HepG2 (cell line): Measurements from ENCODE around the gene SEC31A. TPM values are rescaled to one million over a fixed set of nuclear protein-coding genes. Genes with fewer than 3 reads are reported as not detected.

Experiments
- ATAC-seq: fragments of 200-7000 bp; cut with Tn5 transposase; 3 replicates; pipeline ENCODE4 v1.9.1; 2020; ENCODE audit warnings: mild to moderate bottlenecking, moderate library complexity
- BruUV-seq: library from RNA; stranded (reverse); fragments of 400-500 nt; replicated peaks from 2 replicates; lab custom pipeline; 2021; lab: Mats Ljungman, UMichigan
- CTCF ChIA-PET: fragments of 300-600 bp; formaldehyde crosslinking; extraction: SDS; loops from one replicate; lab custom pipeline; 2021; ENCODE audit warnings: low total read pairs, inconsistent platforms, low intra/inter-chr PET ratio; lab: Yijun Ruan, JAX
- POLR2A ChIA-PET: fragments of 350-600 bp; sonication (Branson Sonifier 250); formaldehyde crosslinking; loops from one replicate; lab custom pipeline; 2020; ENCODE audit warnings: antibody characterized with exemption, inconsistent platforms; lab: Yijun Ruan, JAX
- DNase-seq: peaks from one replicate; pipeline ENCODE4 v3.0.0-alpha.2; 2015; ENCODE audit warnings: low spot score
- FAIRE-seq: peaks from 3 replicates; lab custom pipeline; 2011; peaks lifted over from hg19 to GRCh38; lab: Jason Lieb, UNC
- H2AFZ ChIP-seq: one replicate; pipeline ENCODE4 v1.6.1; 2011; ENCODE audit warnings: low read length, inconsistent platforms
- H3K27ac ChIP-seq: fragments of 300-600 bp; 3 replicates; pipeline ENCODE4 v1.8.0; 2011; ENCODE audit warnings: mixed run types, mild to moderate bottlenecking, mixed read lengths, low read length, inconsistent platforms; ENCODE audit not compliant: insufficient read depth; ENCODE audit errors: extremely low read length
- H3K27me3 ChIP-seq, 2 experiments: fragments of 200-600 bp in 1 of 2; 2 replicates in 1 of 2; 3 replicates in 1 of 2; pipeline versions ENCODE4 v1.6.0 to v1.8.0; 2011; ENCODE audit warnings: low read length in 2 of 2, mild to moderate bottlenecking in 2 of 2, moderate library complexity in 2 of 2, inconsistent platforms in 1 of 2; ENCODE audit not compliant: insufficient read depth in 2 of 2, control insufficient read depth in 1 of 2
- H3K36me3 ChIP-seq, 2 experiments: fragments of 200-600 bp in 1 of 2; replicated peaks in 1 of 2; 2 replicates in 1 of 2; 3 replicates in 1 of 2; pipeline versions ENCODE4 v1.5.1 to v1.8.0; 2011; ENCODE audit warnings: low read length in 2 of 2, inconsistent platforms in 1 of 2; ENCODE audit not compliant: insufficient read depth in 2 of 2, control insufficient read depth in 1 of 2
- H3K4me1 ChIP-seq: 2 replicates; pipeline ENCODE4 v1.5.1; 2012; ENCODE audit warnings: low read length, inconsistent platforms; ENCODE audit not compliant: insufficient read depth
- H3K4me2 ChIP-seq: 2 replicates; pipeline ENCODE4 v1.6.0; 2011; ENCODE audit warnings: low read depth, low read length, inconsistent platforms
- H3K4me3 ChIP-seq, 3 experiments: fragments of 200-600 bp in 1 of 3; sonication (generic), shearing (Covaris generic) in 1 of 3; replicated peaks in 1 of 3; 2 replicates each; pipeline ENCODE4 v1.5.1; 2011 to 2016; ENCODE audit warnings: low read length in 3 of 3, inconsistent platforms in 2 of 3, low read depth in 2 of 3, mild to moderate bottlenecking in 2 of 3, control low read depth in 1 of 3, mixed read lengths in 1 of 3; ENCODE audit not compliant: insufficient read depth in 1 of 3
- H3K79me2 ChIP-seq: one replicate; pipeline ENCODE4 v1.6.1; 2011; ENCODE audit warnings: low read length, inconsistent platforms; ENCODE audit not compliant: insufficient read depth
- H3K9ac ChIP-seq: 2 replicates; pipeline ENCODE4 v1.6.0; 2011; ENCODE audit warnings: mild to moderate bottlenecking, low read depth, low read length, inconsistent platforms; ENCODE audit not compliant: insufficient read depth
- H3K9me3 ChIP-seq: 2 replicates; pipeline ENCODE4 v1.5.1; 2012; ENCODE audit warnings: mild to moderate bottlenecking, low read length
- H4K20me1 ChIP-seq: 2 replicates; pipeline ENCODE4 v1.6.0; 2011; ENCODE audit warnings: inconsistent platforms, mild to moderate bottlenecking, low read length, moderate library complexity; ENCODE audit not compliant: insufficient read depth
- BCL3 ChIP-seq: sonication (generic); formaldehyde crosslinking; IDR thresholded peaks from 2 replicates; pipeline ENCODE4 v1.5.1; 2020; ENCODE audit warnings: mild to moderate bottlenecking, missing genetic modification reagents, moderate library complexity
- GATAD1 ChIP-seq: IDR thresholded peaks from 2 replicates; pipeline ENCODE4 v1.6.1; 2016; ENCODE audit warnings: missing genetic modification reagents, missing compliant biosample characterization
- JUN ChIP-seq: sonication (generic); formaldehyde crosslinking; IDR thresholded peaks from 2 replicates; pipeline ENCODE4 v1.4.0; 2020; ENCODE audit warnings: mild to moderate bottlenecking, missing genetic modification reagents
- MNT ChIP-seq: fragments of 450-650 bp; IDR thresholded peaks from 2 replicates; pipeline ENCODE4 v1.6.1; 2016
- NR2F1 ChIP-seq, 2 experiments: fragments of 450-650 bp in 1 of 2; formaldehyde crosslinking in 1 of 2; IDR thresholded peaks; 2 replicates each; pipeline versions ENCODE4 v1.5.0 to v1.6.1; 2016 to 2020; ENCODE audit warnings: mild to moderate bottlenecking in 1 of 2, missing compliant biosample characterization in 1 of 2, missing genetic modification reagents in 1 of 2, moderate library complexity in 1 of 2
- SNRNP70 ChIP-seq: fragments of 200-400 bp; formaldehyde crosslinking; IDR thresholded peaks from 2 replicates; pipeline ENCODE4 v1.6.1; 2017; ENCODE audit warnings: mild to moderate bottlenecking, low read depth, low read length, moderate library complexity
- TRIM24 ChIP-seq: sonication (generic); formaldehyde crosslinking; IDR thresholded peaks from 2 replicates; pipeline ENCODE4 v1.8.0; 2022; ENCODE audit warnings: mild to moderate bottlenecking, missing genetic modification reagents
- ZBTB3 ChIP-seq: sonication (generic); formaldehyde crosslinking; IDR thresholded peaks from 2 replicates; pipeline ENCODE4 v1.4.0; 2020; ENCODE audit warnings: low read depth, mild to moderate bottlenecking, moderate library complexity, missing genetic modification reagents, borderline replicate concordance
- ZNF17 ChIP-seq: sonication (generic); formaldehyde crosslinking; IDR thresholded peaks from 2 replicates; pipeline ENCODE4 v1.5.0; 2020; ENCODE audit warnings: mild to moderate bottlenecking, missing genetic modification reagents
- ZNF235 ChIP-seq: sonication (generic); formaldehyde crosslinking; IDR thresholded peaks from 2 replicates; pipeline ENCODE4 v1.8.1; 2023; ENCODE audit warnings: mild to moderate bottlenecking, missing genetic modification reagents, borderline replicate concordance
- ZNF512B ChIP-seq: sonication (generic); formaldehyde crosslinking; IDR thresholded peaks from 2 replicates; pipeline ENCODE4 v1.5.1; 2020; ENCODE audit warnings: missing genetic modification reagents, mild to moderate bottlenecking, borderline replicate concordance
- in situ Hi-C: cut with HindIII; loops from 2 replicates; pipeline ENCODE4 v1.10.0; 2017; ENCODE audit warnings: low pct_unique_long_range_greater_than_20kb; ENCODE audit not compliant: extremely low pct_ligation_motif_present
- intact Hi-C: fragments of 100-400 bp; cut with micrococcal nuclease; formaldehyde crosslinking; loops from one replicate; pipeline ENCODE4 v1.10.0; 2022; ENCODE audit not compliant: unreplicated experiment
- polyA plus RNA-seq, 8 experiments: library from polyadenylated mRNA; depleted of rRNA in 3 of 8; stranded (reverse) in 7 of 8; unstranded in 1 of 8; fragments of >200 nt; fragmentation: Illumina TruSeq in 4 of 8; extraction: Trizol in 4 of 8; gene quantifications; 2 replicates each; pipeline versions ENCODE4 v1.2.1 to v1.2.3, GENCODE V29; 2011 to 2016; ENCODE audit warnings: low read depth in 4 of 8, missing spikeins in 1 of 8, mixed read lengths in 1 of 8; ENCODE audit not compliant: insufficient read depth in 1 of 8
- total RNA-seq, 5 experiments: library from RNA; depleted of rRNA; stranded (reverse); fragments of >200 nt; fragmentation: Illumina TruSeq; extraction: Trizol; gene quantifications; 2 replicates each; pipeline ENCODE4 v1.2.3, GENCODE V29; 2016; ENCODE audit warnings: low read depth in 1 of 5
- TF ChIP-seq, protein P1 (sequence below): sonication (generic); IDR thresholded peaks from 2 replicates; pipeline ENCODE4 v1.6.1; 2016; ENCODE audit warnings: low read depth, borderline replicate concordance
- TF ChIP-seq, protein P2 (sequence below): sonication (generic); formaldehyde crosslinking; IDR thresholded peaks from 2 replicates; pipeline ENCODE4 v1.8.0; 2022; ENCODE audit warnings: missing genetic modification reagents, mild to moderate bottlenecking, borderline replicate concordance

Gene SEC31A
- total and polyA plus RNA-seq, 2 of the 13 experiments (the other 11 are each of a cell fraction or from before 2014, with no cell fraction given) = 231 to 435 TPM

DNA sequence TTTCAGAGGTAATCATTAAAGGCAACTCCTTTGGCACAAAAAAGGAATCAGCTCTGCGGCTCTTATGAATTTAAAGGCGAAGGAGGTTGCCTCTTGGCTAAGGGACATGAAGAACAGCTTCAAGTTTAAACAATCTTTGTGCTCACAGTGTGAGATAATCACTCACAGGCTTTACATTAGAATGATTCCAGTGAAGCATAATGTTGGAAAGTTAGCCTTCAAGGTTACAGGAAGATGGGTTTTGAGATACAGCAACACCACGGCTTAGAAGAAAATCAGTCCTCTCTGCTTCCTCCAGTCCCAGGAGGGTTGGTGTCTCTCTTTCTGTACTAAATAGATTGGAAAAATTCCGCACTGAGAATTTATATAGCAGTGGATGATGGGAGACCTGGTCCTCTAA is 80.8 kb downstream of the SEC31A start (continued):
- no peak for TF ChIP-seq ZNF512B
- TF ChIP-seq, protein P1, sequence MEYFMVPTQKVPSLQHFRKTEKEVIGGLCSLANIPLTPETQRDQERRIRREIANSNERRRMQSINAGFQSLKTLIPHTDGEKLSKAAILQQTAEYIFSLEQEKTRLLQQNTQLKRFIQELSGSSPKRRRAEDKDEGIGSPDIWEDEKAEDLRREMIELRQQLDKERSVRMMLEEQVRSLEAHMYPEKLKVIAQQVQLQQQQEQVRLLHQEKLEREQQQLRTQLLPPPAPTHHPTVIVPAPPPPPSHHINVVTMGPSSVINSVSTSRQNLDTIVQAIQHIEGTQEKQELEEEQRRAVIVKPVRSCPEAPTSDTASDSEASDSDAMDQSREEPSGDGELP = no peak
- no peak for TF ChIP-seq NR2F1 (CRISPR knock-in tag; IDR thresholded peaks at IDR 0.05)
- TF ChIP-seq ZBTB3 = no peak
- TF ChIP-seq JUN = no peak
- TF ChIP-seq MNT = no peak

- FAIRE-seq (no peak), ATAC-seq (no peak)
- TF ChIP-seq, protein P2, sequence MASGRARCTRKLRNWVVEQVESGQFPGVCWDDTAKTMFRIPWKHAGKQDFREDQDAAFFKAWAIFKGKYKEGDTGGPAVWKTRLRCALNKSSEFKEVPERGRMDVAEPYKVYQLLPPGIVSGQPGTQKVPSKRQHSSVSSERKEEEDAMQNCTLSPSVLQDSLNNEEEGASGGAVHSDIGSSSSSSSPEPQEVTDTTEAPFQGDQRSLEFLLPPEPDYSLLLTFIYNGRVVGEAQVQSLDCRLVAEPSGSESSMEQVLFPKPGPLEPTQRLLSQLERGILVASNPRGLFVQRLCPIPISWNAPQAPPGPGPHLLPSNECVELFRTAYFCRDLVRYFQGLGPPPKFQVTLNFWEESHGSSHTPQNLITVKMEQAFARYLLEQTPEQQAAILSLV (CRISPR knock-in tag) = no peak
- TF ChIP-seq BCL3 (no peak), ZNF17 (CRISPR knock-in tag) (no peak), ZNF235 (CRISPR knock-in tag) (no peak), SNRNP70 (no peak), GATAD1 (CRISPR knock-in tag) (no peak), TRIM24 (no peak)
Measured at GRCh38 chr4:82809619-82810018, 81.3 kb downstream of the SEC31A start.

More at GRCh38 chr4:82809619-82810018, 81.3 kb downstream of the SEC31A start:
- no peaks in the 10 kb centered on the region for H4K20me1 ChIP-seq
- H3K36me3 ChIP-seq = no peaks in the 10 kb centered on the region
- peaks cover 17% of the 10 kb centered on the region for H3K4me1 ChIP-seq
- DNase-seq = no peak
- H3K27me3 ChIP-seq = no peaks in the 10 kb centered on the region
- no peak overlapping the region for H3K9ac ChIP-seq
- no peak overlapping the region for H2AFZ ChIP-seq
- CTCF ChIA-PET = no interaction called here
- H3K9me3 ChIP-seq = no peaks in the 10 kb centered on the region
- intact Hi-C loops = no loop called here
- in situ Hi-C loops = no loop called here
- H3K4me2 ChIP-seq = no peak overlapping the region
- BruUV-seq = no TSS peak
- no peak overlapping the region for H3K4me3 ChIP-seq
- no peak overlapping the region for H3K27ac ChIP-seq
- POLR2A ChIA-PET = no interaction called here
- H3K79me2 ChIP-seq = no peaks in the 10 kb centered on the region
